Adrenal gland (tissue), 12 donors: ENCODE measurements around the gene LAMP2. TPM values are rescaled to one million over a fixed set of nuclear protein-coding genes. Genes with fewer than 3 reads are reported as not detected.
"Not testable (repeated sequence)": the region's sequence is repeated elsewhere in the genome, so short reads cannot be mapped to it uniquely, and the experiment has no call there.

Experiments
- DNase-seq, 7 donors: peaks; one replicate each; pipeline ENCODE4 v3.0.0-alpha.2; 2019 to 2020
- H3K27ac ChIP-seq, 5 donors: fragments of 200-600 bp; sonication (generic) in 4 of 5; 1 replicate in 3 of 5; 2 replicates in 2 of 5; pipeline versions ENCODE4 v1.5.1 to v1.8.0; 2016 to 2020; ENCODE audit warnings: mild to moderate bottlenecking in 1 of 5
- H3K27me3 ChIP-seq: fragments of 200-600 bp; 2 replicates; pipeline ENCODE4 v1.8.0; 2021
- H3K36me3 ChIP-seq, 2 donors: fragments of 200-600 bp; replicated peaks in 1 of 2; 1 replicate in 1 of 2; 2 replicates in 1 of 2; pipeline versions ENCODE4 v1.5.1 to v1.8.0; 2018 to 2022
- H3K4me1 ChIP-seq, 2 donors: fragments of 200-600 bp; replicated peaks in 1 of 2; 1 replicate in 1 of 2; 2 replicates in 1 of 2; pipeline versions ENCODE4 v1.5.1 to v1.8.0; 2018 to 2021
- H3K4me3 ChIP-seq, 4 donors: fragments of 200-600 bp; sonication (generic) in 3 of 4; one replicate each; pipeline ENCODE4 v1.5.1; 2016 to 2018
- H3K9me3 ChIP-seq, 3 donors: fragments of 200-600 bp; sonication (generic) in 1 of 3; replicated peaks in 1 of 3; 1 replicate in 2 of 3; 2 replicates in 1 of 3; pipeline versions ENCODE4 v1.5.1 to v1.8.0; 2016 to 2021
- POLR2A ChIP-seq, 2 donors: fragments of 450-650 bp; IDR thresholded peaks; one replicate each; pipeline ENCODE4 v1.6.1; 2017; ENCODE audit warnings: antibody characterized with exemption in 2 of 2, mild to moderate bottlenecking in 2 of 2, moderate library complexity in 1 of 2
- WGBS, 4 donors: extraction: QIAGEN DNeasy Blood & Tissue Kit in 2 of 4; methylation state at CpG; one replicate each; pipeline versions ENCODE4 v1.1.5 to v1.1.7; 2013 to 2017; 5-methylcytosine and 5-hydroxymethylcytosine counted together
- intact Hi-C, 2 donors: fragments of 100-400 bp; cut with DNase I; formaldehyde crosslinking; loops; one replicate each; pipeline versions ENCODE4 v1.14.1 to v1.15.0; 2022 to 2023
- polyA plus RNA-seq, 3 donors: library from polyadenylated mRNA; stranded (reverse); fragments of 200-250 nt in 2 of 3; fragments of 350-450 nt in 1 of 3; fragmentation: Illumina TruSeq in 1 of 3; extraction: RNeasy Lipid Tissue Mini Kit (QIAGEN cat#74804) in 1 of 3; gene quantifications; one replicate each; pipeline ENCODE4 v1.2.3, GENCODE V29; 2013 to 2014
- total RNA-seq, 9 donors: library from RNA; depleted of rRNA in 4 of 9; stranded (reverse); fragments of >200 nt in 4 of 9; fragments of 120-200 nt in 1 of 9; fragmentation: NEBNext Ultra II Directional in 1 of 9; extraction: Animal tissue kit (Norgen Biotek cat#: 25700) in 1 of 9; gene quantifications; one replicate each; pipeline versions ENCODE4 v1.1.0 to v1.2.4, GENCODE V29; 2013 to 2023
- TF ChIP-seq, protein P1 (sequence below), 6 experiments: fragments of 450-650 bp in 4 of 6; fragments of 200-600 bp in 2 of 6; sonication (generic) in 1 of 6; IDR thresholded peaks; 1 replicate in 5 of 6; 2 replicates in 1 of 6; pipeline versions ENCODE4 v1.5.1 to v1.8.0; 2016 to 2021; ENCODE audit warnings: antibody characterized with exemption in 6 of 6, mild to moderate bottlenecking in 2 of 6, moderate library complexity in 1 of 6
- donor health status: healthy with polysubstance abuse.
- donor health status: Bipolar disorder and iron deficiency.
- donor health status: DM: yes; HTN: yes; CAD: no.
- donor health status: DM: no; HTN: no; CAD: no.
- donor health status: DM: no; HTN: no; CAD: no.
- donor health status: DM: yes; HTN: yes; CAD: no.

Gene LAMP2
- total and polyA plus RNA-seq, 12 donors = 15.8 to 206 (median 157) TPM

DNA sequence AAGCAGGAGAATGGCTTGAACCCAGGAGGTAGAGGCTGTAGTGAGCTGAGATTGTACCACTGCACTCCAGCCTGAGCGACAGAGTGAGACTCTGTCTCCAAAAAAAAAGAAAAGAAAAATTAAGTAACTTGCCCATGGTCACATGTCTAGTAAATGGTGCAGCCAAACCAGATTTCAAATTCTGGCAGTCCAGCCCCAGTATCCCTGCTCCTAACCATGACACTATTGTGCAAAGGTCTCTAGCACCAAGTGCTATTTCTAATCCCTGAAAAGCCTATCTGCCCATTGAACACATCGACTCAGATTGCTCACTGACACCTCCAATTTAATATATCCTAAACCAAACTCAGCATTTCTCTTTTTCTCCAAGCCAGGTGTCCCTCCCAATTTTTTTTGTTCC, 7.6 kb upstream of the LAMP2 start:
- WGBS, 4 donors = 57 to 78% (median 72%) methylated on average over 2 of the region's 2 CpGs
- no peak for DNase-seq
- H3K27ac ChIP-seq = no peak overlapping the region
- no peaks in the 10 kb centered on the region for H3K9me3 ChIP-seq
- intact Hi-C loops = loop anchor here in 1 of 2 donors (5.0 kb wide), 1 partner anchor 109 kb away; no protein-coding TSS in a partner anchor
- no peaks in the 10 kb centered on the region for H3K4me1 ChIP-seq
- TF ChIP-seq POLR2A (IDR thresholded peaks at IDR 0.05) = no peak
- TF ChIP-seq, protein P1, sequence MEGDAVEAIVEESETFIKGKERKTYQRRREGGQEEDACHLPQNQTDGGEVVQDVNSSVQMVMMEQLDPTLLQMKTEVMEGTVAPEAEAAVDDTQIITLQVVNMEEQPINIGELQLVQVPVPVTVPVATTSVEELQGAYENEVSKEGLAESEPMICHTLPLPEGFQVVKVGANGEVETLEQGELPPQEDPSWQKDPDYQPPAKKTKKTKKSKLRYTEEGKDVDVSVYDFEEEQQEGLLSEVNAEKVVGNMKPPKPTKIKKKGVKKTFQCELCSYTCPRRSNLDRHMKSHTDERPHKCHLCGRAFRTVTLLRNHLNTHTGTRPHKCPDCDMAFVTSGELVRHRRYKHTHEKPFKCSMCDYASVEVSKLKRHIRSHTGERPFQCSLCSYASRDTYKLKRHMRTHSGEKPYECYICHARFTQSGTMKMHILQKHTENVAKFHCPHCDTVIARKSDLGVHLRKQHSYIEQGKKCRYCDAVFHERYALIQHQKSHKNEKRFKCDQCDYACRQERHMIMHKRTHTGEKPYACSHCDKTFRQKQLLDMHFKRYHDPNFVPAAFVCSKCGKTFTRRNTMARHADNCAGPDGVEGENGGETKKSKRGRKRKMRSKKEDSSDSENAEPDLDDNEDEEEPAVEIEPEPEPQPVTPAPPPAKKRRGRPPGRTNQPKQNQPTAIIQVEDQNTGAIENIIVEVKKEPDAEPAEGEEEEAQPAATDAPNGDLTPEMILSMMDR (IDR thresholded peaks at IDR 0.05) = no peak
- peaks cover 3% of the 10 kb centered on the region for H3K27me3 ChIP-seq
- no peak overlapping the region for H3K4me3 ChIP-seq
- H3K36me3 ChIP-seq = no peaks in the 10 kb centered on the region

- DNase-seq, H3K4me1 ChIP-seq, H3K9me3 ChIP-seq, H3K27ac ChIP-seq, H3K4me3 ChIP-seq, H3K27me3 ChIP-seq, H3K36me3 ChIP-seq: not testable (repeated sequence)
- intact Hi-C loops = loop anchor here in 1 of 2 donors (5.0 kb wide), 1 partner anchor 108 kb away; no protein-coding TSS in a partner anchor
- TF ChIP-seq, protein P1 (IDR thresholded peaks at IDR 0.05) = peak; percentile 29 to 76 (median 66)
- WGBS, 4 donors = 6 to 25% (median 10%) methylated on average over 1 of the region's 1 CpG
Measured at GRCh38 chrX:120475447-120475846, 6.4 kb upstream of the LAMP2 start.

DNA sequence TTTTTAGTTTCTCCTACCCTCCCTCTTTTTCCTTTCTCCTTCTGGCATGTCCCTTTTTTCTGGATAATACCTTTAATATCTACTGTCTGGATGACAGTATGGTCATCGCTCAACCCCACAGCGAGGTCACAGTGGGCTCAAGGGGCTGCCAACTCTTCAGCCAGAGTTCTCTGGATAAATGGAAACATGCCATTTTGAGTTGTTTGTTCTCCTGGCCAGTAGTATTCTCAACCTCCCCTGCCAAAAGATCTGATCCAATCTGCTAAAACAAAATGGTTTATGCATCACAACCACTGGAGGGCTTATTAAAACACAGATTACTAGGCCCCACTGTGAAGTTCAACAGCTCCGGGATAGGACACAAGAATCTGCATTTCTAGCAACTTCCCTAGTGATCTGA, 5.0 kb upstream of the LAMP2 start:
- no peak overlapping the region for H3K4me3 ChIP-seq
- intact Hi-C loops = no loop called here
- no peak for DNase-seq
- H3K36me3 ChIP-seq = no peaks in the 10 kb centered on the region
- H3K9me3 ChIP-seq = no peaks in the 10 kb centered on the region
- no peak overlapping the region for H3K27ac ChIP-seq
- H3K4me1 ChIP-seq = no peaks in the 10 kb centered on the region
- WGBS, 4 donors = 74 to 84% (median 83%) methylated on average over 2 to 3 of the region's 3 CpGs
- H3K27me3 ChIP-seq = no peaks in the 10 kb centered on the region
- TF ChIP-seq, protein P1 (IDR thresholded peaks at IDR 0.05) = no peak
- TF ChIP-seq POLR2A (IDR thresholded peaks at IDR 0.05) = no peak

GRCh38 chrX:120469657-120470056, 561 bp upstream of the LAMP2 start:
- DNase-seq, intact Hi-C loops, H3K36me3 ChIP-seq, H3K27me3 ChIP-seq, H3K9me3 ChIP-seq: not testable (repeated sequence)
- Histone ChIP-seq H3K4me3 (peak overlapping the region in 1 of 4 donors; percentile 80), H3K27ac (peak overlapping the region in 1 of 5 donors; percentile 90), H3K4me1 (peaks cover 7 to 19% of the 10 kb centered on the region in 2 donors)
- 61 to 75% (median 68%) methylated on average over 4 to 5 of the region's 5 CpGs for WGBS, 4 donors

DNA sequence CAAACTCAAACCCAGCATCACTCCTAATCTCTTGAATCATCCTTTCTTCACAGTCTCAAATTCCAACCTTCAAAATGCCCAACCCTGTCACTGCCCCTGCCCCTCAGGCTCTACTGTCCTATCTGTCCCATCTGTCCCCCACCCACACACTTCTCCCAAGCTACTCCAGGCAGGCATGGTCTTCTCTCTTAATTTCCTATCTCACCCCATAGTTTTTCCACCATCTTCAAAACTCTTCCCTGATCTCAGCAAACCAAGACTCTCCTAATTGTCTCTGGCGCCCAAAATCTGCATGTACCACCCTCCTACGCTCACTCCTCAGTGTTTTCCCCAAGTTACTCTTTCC, 644 bp downstream of the LAMP2 start:
- H3K4me3 ChIP-seq = peak overlapping the region; percentile 51 to 80 (median 60)
- H3K36me3 ChIP-seq = no peaks in the 10 kb centered on the region
- TF ChIP-seq, protein P1 (IDR thresholded peaks at IDR 0.05) = no peak
- TF ChIP-seq POLR2A (IDR thresholded peaks at IDR 0.05) = no peak
- H3K27me3 ChIP-seq = no peaks in the 10 kb centered on the region
- 0 to 38% (median 15%) methylated on average over 2 of the region's 2 CpGs for WGBS, 4 donors
- H3K9me3 ChIP-seq = no peaks in the 10 kb centered on the region
- no peak for DNase-seq
- intact Hi-C loops = no loop called here
- H3K27ac ChIP-seq = peak overlapping the region; percentile 90 to 95 (median 92)
- H3K4me1 ChIP-seq = peaks cover 12 to 19% of the 10 kb centered on the region in 2 donors
